Choroid plexus epithelial cell (primary cell): ENCODE data around the gene FBXL14.

Experiments used
- DNase-seq: peaks from one replicate; pipeline ENCODE4 v3.0.0-alpha.2; 2010; ENCODE audit warnings: low read depth
- H3K4me3 ChIP-seq: 2 replicates; pipeline ENCODE4 v1.5.1; 2011; ENCODE audit warnings: low read depth, mild to moderate bottlenecking, control low read depth, low read length, moderate library complexity
- TF ChIP-seq, protein P1 (sequence below): conservative IDR thresholded peaks from 2 replicates; pipeline ENCODE4 v1.5.1; 2011; ENCODE audit warnings: low read depth, mild to moderate bottlenecking, control low read depth, inconsistent platforms, low read length, moderate library complexity

The FBXL14 gene

DNA sequence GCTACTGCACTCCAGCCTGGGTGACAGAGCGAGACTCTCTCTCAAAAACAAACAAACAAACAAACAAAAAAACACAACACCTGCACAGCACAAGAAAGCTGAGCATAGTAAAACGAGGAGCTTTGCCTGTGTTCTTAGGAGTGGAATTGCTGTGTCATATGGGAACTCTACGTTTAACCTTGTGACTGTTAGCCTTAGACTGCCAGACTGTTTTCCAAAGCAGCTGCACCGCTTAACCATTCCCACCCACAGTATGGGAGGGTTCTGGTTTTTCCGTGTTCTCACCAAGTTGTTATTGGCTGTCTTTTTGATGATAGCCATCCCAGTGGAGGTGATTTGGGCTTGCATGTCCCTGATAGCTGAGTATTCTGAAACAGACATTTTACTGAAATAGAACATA is 43.8 kb upstream of the FBXL14 start:
- TF ChIP-seq, protein P1, sequence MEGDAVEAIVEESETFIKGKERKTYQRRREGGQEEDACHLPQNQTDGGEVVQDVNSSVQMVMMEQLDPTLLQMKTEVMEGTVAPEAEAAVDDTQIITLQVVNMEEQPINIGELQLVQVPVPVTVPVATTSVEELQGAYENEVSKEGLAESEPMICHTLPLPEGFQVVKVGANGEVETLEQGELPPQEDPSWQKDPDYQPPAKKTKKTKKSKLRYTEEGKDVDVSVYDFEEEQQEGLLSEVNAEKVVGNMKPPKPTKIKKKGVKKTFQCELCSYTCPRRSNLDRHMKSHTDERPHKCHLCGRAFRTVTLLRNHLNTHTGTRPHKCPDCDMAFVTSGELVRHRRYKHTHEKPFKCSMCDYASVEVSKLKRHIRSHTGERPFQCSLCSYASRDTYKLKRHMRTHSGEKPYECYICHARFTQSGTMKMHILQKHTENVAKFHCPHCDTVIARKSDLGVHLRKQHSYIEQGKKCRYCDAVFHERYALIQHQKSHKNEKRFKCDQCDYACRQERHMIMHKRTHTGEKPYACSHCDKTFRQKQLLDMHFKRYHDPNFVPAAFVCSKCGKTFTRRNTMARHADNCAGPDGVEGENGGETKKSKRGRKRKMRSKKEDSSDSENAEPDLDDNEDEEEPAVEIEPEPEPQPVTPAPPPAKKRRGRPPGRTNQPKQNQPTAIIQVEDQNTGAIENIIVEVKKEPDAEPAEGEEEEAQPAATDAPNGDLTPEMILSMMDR: no peak
- no peak overlapping the region for H3K4me3 ChIP-seq
- DNase-seq: no peak

DNA sequence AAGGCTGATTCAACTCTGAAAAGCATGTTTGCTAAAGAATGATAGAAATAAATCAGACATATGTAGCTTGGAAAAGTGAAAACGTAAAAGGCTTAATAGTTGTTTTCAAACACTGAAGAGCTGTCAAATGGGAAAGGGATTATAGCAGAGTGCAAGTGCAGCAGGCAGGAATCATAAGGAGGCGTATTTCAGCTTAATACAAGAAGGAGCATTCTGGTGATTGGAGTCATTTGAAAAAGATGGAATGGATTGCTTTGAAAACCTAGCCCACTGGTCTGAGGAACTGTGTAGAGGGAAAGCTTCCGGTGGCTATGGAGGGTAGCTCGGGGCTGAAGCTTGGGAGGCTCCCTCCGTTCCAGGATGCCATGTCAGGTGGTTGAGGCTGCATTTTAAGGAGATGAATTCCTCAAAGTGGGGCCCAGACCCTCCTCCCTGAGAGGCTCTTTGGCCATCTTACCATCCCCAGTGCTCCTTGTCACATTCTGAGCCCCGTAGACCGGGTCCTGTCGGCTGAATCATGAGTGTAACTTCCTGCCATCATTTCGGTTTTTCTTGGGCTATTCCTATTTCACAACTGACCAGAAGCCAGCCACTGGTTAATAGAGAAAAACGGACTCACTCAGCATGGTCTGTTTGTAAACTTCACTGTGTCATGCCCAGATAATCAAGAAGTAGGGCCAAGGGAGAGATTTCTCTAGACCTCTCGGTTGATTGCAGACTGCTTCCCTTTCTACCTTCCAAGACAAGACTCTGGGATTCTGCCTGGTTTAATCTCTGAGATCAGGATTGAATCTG is 41.1 kb upstream of the FBXL14 start:
- no peak overlapping the region for H3K4me3 ChIP-seq
- TF ChIP-seq, protein P1: no peak
- no peak for DNase-seq

DNA sequence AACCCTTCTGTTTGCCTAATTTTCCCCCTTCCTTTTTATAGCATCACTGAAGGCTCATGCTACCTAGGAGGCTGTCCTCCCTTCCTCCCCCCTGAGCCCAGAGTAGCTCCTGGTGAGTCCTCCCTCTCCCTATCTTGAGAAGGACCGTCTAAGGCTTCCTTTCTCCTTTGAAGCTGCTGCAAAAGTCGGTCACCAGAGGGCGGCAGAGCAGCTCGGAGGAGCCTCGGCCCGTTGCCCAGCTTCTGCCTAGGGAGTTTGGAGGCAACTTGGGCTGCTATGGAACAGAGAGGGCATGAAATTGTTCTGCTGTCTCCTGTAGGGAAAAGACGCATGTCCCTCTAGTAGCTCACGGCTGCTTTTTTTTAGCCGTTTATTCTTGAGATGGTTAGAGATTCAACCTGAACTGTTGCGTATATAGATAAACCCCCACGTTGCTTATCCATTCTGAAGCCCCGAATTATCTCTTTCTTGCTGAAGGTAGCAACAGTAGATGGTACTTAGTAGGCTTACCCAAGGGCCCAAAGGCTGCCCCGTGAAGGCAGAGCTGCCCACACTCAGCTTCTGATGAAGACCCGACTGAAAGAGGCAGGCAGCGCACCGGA is 40.3 kb upstream of the FBXL14 start:
- DNase-seq: peak; percentile 84
- no peak overlapping the region for H3K4me3 ChIP-seq
- TF ChIP-seq, protein P1: peak; percentile 96

DNA sequence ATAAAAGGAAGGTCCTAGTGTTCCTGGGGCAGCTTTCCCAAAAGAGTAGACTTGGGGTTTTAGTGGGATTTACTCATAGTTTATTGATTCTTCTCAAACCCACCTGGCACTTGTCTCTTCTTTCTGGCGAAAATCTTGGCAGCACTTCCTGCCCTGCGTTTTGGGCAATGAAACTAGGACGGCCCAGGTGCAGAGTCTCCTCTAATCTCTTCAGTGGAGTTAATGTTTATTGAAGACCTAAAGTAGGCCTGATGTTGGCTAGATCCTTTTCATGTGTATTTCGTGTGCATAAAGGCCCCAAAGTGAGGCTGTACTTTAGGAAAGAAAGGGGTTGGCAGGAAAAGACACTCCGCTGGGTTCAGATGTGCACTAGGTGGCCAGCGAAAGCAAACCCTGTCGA is 39.8 kb upstream of the FBXL14 start:
- no peak for DNase-seq
- TF ChIP-seq, protein P1: no peak

DNA sequence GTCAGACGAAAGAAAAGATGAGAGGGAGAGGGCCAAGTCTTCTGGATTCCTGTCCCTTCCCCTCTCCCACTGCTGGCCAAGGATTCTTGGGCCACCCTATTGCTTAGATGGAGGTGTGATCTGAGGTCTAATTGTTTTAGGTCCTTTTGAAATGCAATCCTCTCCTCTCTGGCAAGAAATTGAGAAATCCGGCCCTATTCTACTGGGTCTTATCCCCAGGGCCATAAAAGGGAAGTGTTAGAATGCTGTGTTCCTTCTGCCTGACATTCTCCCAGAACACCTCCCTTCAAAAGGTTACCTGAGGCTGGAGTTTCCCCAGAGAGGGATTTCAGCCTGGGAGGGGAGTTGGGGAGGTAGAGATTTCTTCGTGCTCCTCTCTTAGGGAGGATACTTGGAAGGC is 39.1 kb upstream of the FBXL14 start:
- TF ChIP-seq, protein P1: no peak
- no peak overlapping the region for H3K4me3 ChIP-seq
- no peak for DNase-seq

More for the DNA sequence above, 39.8 kb upstream of the FBXL14 start:
- H3K4me3 ChIP-seq: no peak overlapping the region

DNA sequence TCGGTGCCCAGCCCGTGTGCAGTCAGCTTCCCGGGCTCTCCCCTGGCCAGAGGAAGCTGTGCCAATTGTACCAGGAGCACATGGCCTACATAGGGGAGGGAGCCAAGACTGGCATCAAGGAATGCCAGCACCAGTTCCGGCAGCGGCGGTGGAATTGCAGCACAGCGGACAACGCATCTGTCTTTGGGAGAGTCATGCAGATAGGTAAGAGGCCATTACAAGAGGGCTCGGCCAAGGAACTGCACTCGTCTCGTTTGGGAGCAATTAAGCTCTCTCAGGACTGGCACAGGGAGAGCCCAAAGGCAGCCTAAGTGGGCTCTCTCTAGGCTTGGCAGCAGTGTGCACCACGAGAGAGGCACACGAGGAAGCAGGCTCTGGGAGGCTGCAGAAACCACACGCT is 38.3 kb upstream of the FBXL14 start:
- no peak overlapping the region for H3K4me3 ChIP-seq
- TF ChIP-seq, protein P1: no peak
- no peak for DNase-seq
